ENCODE measurements around the gene PLEKHB1. TPM values are rescaled to one million over a fixed set of nuclear protein-coding genes. Genes with fewer than 3 reads are reported as not detected.

PLEKHB1 gene
- total and polyA plus RNA-seq, 12 donors, result 1.3 to 11.2 (median 2.6) TPM

DNA sequence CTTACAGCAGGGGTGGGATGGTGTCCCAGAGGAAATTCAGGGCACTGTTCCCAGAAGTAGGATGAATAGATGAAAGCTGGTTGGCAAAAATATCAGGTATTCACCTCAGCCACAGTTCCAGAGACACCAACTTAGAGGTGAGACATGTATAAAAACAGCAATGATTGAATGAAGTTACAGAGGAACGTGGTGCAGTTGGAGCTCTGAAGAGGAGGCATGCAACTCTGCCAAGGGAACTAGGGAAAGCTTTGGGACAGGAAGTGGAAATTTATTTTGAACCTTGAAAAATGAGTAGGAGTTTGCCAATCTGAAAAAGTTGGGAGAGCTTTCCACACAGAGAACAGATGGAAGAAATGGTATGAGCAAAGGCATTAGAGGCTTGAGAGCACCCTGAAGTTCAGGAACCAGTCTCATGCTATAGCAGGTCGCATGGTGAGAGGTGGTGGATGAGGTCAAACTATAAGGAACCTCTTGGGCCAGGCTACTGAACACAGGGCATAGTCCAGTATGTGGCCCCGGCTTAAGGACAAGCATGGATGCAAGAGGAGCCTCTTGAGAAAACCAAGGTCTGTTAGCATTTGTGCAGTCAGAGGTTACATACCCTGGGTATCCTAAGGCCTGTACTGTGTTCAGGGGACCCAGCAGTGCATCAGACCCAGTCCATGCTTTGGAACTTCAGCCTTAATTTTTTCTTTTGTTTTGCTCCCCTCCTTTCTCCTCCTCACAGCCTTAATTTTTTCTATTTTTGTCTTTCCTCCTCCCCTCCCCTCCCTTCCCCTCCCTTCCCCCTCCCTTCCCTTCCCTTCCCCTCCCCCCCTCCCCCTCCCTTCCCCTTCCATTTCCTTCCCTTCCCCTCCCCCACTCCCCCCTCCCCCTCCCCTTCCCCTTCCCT, 17.5 kb downstream of the PLEKHB1 start:
- TF ChIP-seq, protein P1, sequence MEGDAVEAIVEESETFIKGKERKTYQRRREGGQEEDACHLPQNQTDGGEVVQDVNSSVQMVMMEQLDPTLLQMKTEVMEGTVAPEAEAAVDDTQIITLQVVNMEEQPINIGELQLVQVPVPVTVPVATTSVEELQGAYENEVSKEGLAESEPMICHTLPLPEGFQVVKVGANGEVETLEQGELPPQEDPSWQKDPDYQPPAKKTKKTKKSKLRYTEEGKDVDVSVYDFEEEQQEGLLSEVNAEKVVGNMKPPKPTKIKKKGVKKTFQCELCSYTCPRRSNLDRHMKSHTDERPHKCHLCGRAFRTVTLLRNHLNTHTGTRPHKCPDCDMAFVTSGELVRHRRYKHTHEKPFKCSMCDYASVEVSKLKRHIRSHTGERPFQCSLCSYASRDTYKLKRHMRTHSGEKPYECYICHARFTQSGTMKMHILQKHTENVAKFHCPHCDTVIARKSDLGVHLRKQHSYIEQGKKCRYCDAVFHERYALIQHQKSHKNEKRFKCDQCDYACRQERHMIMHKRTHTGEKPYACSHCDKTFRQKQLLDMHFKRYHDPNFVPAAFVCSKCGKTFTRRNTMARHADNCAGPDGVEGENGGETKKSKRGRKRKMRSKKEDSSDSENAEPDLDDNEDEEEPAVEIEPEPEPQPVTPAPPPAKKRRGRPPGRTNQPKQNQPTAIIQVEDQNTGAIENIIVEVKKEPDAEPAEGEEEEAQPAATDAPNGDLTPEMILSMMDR (IDR thresholded peaks at IDR 0.05), result no peak
- TF ChIP-seq POLR2A (IDR thresholded peaks at IDR 0.05), result no peak
- Histone ChIP-seq H3K27me3 (no peaks in the 10 kb centered on the region), H3K4me3 (no peak overlapping the region), H3K9me3 (replicated peaks in 1 of 3) (no peaks in the 10 kb centered on the region), H3K27ac (no peak overlapping the region), H3K4me1 (replicated peaks in 1 of 2) (peaks cover 0 to 19% of the 10 kb centered on the region in 2 donors), H3K36me3 (replicated peaks in 1 of 2) (no peaks in the 10 kb centered on the region)
- 80 to 92% (median 83%) methylated on average over 3 of the region's 3 CpGs for WGBS, 4 donors
- peak in 1 of 7 donors; percentile 45 for DNase-seq
- intact Hi-C loops (cut with DNase I), result loop anchor here in 1 of 2 donors (5.0 kb wide), 2 partner anchors 37 to 362 kb away; no protein-coding TSS in a partner anchor

DNA sequence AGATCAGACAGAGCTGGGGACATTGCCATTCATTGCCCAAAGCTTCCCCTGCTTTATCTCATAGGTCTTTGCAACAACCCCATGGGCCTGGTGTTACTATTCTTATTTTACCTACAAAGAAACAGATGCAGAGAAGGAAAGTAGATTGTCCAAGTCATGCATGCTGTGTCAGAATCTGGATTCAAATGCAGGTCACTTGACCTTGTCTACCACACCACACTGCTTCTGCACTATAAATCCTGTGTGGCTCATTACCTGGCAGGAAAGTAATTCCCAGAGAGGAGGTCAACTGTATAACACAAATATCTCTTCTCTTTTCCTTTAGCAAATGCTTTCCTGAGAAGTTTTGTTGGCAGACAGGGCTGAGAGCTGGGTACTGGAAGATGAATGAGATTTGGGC, 18.5 kb downstream of the PLEKHB1 start:
- intact Hi-C loops (cut with DNase I), result loop anchor here in 1 of 2 donors (5.0 kb wide), 2 partner anchors 38 to 363 kb away; no protein-coding TSS in a partner anchor
- no peak for TF ChIP-seq POLR2A (IDR thresholded peaks at IDR 0.05)
- TF ChIP-seq, protein P1 (IDR thresholded peaks at IDR 0.05), result no peak
- no peak for DNase-seq

DNA sequence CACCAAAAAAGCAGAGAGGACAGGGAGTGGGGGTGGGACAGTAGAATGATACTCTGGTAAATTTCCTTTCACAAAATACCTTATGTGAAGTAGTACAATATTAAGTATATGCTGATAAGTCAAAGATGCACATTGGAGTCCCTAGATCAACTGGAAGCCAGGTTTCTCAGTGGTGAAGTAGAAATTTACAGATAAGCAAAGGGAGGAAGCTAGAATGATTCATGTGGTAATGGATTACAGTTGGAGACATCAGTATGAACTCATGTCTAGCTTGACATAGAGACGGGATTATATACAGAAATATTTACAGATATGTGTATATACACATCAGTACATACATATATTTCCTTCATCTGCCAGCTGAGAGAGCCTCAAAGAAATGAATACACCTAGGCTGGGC, 21.5 kb downstream of the PLEKHB1 start:
- Histone ChIP-seq H3K4me3 (no peak overlapping the region), H3K27ac (no peak overlapping the region), H3K4me1 (replicated peaks in 1 of 2) (peaks cover 0 to 7% of the 10 kb centered on the region in 2 donors), H3K9me3 (replicated peaks in 1 of 3) (no peaks in the 10 kb centered on the region), H3K27me3 (no peaks in the 10 kb centered on the region), H3K36me3 (replicated peaks in 1 of 2) (no peaks in the 10 kb centered on the region)
- intact Hi-C loops (cut with DNase I), result no loop called here
- TF ChIP-seq POLR2A (IDR thresholded peaks at IDR 0.05), result no peak
- TF ChIP-seq, protein P1 (IDR thresholded peaks at IDR 0.05), result no peak
- DNase-seq, result no peak
- 80 to 92% (median 86%) methylated on average over 1 of the region's 1 CpG for WGBS, 4 donors

More for the DNA sequence above, 18.5 kb downstream of the PLEKHB1 start:
- no peaks in the 10 kb centered on the region for H3K36me3 ChIP-seq (replicated peaks in 1 of 2)
- H3K27ac ChIP-seq, result no peak overlapping the region
- H3K4me1 ChIP-seq (replicated peaks in 1 of 2), result peaks cover 0 to 19% of the 10 kb centered on the region in 2 donors
- H3K4me3 ChIP-seq, result no peak overlapping the region
- H3K27me3 ChIP-seq, result no peaks in the 10 kb centered on the region
- H3K9me3 ChIP-seq (replicated peaks in 1 of 3), result no peaks in the 10 kb centered on the region

DNA sequence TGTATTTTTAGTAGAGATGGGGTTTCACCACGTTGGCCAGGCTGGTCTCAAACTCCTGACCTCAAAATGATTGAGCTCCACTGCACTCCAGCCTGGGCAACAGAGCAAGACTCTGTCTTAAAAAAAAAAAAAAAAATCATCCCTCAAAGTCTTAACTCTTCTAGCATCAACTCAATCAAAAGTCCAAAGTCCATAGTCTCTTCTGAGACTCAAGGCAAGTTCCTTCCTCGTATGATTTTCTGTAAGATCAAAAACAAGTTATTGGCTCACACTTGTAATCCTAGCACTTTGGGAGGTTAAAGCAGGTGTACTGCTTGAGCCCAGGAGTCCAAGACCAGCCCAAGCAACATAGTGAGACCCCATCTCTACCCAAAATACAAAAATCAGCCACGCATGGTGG, 24.4 kb downstream of the PLEKHB1 start:
- 88 to 95% (median 94%) methylated on average over 3 of the region's 3 CpGs for WGBS, 4 donors
- TF ChIP-seq, protein P1 (IDR thresholded peaks at IDR 0.05), result no peak
- TF ChIP-seq POLR2A (IDR thresholded peaks at IDR 0.05), result no peak
- intact Hi-C loops (cut with DNase I), result no loop called here
- H3K27ac ChIP-seq, result no peak overlapping the region
- H3K9me3 ChIP-seq (replicated peaks in 1 of 3), result no peaks in the 10 kb centered on the region
- H3K27me3 ChIP-seq, result no peaks in the 10 kb centered on the region
- no peaks in the 10 kb centered on the region for H3K36me3 ChIP-seq (replicated peaks in 1 of 2)
- no peak overlapping the region for H3K4me3 ChIP-seq
- peak in 1 of 7 donors; percentile 28 for DNase-seq
- H3K4me1 ChIP-seq (replicated peaks in 1 of 2), result no peaks in the 10 kb centered on the region

All from adrenal gland (tissue), 12 donors.